Measurements from ENCODE around the gene WNK3. TPM values are rescaled to one million over a fixed set of nuclear protein-coding genes. Genes with fewer than 3 reads are reported as not detected.

Gene WNK3
- total RNA-seq, 1 donor from 2014 or later: 1.8 TPM

DNA sequence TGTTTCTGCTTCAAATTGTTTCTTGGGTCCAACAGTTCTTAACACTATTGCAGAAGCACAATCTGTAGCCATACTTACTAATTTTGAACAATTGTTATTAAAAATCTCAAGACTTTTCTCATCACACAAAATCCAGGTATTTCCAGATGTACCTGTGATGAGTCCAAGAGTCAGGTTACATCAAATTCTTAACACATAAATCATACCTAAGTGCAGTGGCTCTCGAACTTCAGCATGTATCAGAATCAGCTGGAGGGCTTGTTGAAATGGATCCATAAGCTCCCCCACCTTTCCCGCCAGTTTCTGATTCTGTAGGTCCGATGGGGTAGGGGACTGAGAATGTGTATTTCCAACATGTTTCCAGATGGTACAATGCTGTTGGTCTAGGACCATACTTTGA, 185.4 kb downstream of the WNK3 start:
- TF ChIP-seq, protein P1, sequence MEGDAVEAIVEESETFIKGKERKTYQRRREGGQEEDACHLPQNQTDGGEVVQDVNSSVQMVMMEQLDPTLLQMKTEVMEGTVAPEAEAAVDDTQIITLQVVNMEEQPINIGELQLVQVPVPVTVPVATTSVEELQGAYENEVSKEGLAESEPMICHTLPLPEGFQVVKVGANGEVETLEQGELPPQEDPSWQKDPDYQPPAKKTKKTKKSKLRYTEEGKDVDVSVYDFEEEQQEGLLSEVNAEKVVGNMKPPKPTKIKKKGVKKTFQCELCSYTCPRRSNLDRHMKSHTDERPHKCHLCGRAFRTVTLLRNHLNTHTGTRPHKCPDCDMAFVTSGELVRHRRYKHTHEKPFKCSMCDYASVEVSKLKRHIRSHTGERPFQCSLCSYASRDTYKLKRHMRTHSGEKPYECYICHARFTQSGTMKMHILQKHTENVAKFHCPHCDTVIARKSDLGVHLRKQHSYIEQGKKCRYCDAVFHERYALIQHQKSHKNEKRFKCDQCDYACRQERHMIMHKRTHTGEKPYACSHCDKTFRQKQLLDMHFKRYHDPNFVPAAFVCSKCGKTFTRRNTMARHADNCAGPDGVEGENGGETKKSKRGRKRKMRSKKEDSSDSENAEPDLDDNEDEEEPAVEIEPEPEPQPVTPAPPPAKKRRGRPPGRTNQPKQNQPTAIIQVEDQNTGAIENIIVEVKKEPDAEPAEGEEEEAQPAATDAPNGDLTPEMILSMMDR (IDR thresholded peaks at IDR 0.05): no peak
- Histone ChIP-seq H3K4me3 (no peak overlapping the region), H3K36me3 (no peaks in the 10 kb centered on the region), H3K27me3 (no peaks in the 10 kb centered on the region), H3K4me1 (no peaks in the 10 kb centered on the region), H3K27ac (no peak overlapping the region), H3K9me3 (no peaks in the 10 kb centered on the region)
- ATAC-seq (no peak), DNase-seq (no peak)
- intact Hi-C loops (cut with DNase I): no loop called here

DNA sequence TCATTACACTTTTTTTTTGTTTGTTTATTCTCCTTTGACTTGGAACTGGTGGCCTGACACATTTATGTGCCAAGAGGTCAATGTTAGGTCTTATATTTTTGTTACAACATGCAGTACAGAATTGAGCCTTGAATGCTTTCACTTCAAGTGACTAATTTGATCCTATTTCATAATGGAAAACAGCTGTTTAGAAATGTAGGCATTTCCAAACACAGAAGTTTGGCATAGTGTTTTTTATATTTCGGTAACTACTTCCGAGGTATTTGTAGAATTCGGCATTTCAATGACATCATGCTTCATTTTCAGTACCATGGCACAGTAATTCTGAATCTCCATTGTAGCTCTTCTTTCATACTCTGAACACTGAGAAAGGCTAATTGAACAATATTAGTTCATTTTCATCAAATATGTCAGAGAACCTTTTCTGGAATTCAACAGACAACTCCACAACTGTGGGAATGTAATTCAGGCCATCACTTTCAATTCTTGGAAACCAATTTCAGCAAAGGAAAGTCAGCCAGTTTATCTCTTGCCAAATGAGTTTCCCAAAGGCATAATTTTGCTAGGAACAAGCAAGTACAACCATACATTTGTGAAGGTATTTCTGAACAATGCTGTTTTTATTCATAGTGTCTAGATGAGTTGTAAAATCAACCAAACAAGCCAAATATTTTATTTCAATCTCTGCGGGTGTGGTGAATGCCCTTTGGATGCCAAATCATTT, 186.2 kb downstream of the WNK3 start:
- no peaks in the 10 kb centered on the region for H3K36me3 ChIP-seq
- intact Hi-C loops (cut with DNase I): no loop called here
- ATAC-seq (no peak), DNase-seq (no peak)
- no peaks in the 10 kb centered on the region for H3K4me1 ChIP-seq
- TF ChIP-seq, protein P1 (IDR thresholded peaks at IDR 0.05): no peak
- H3K27ac ChIP-seq: no peak overlapping the region
- no peaks in the 10 kb centered on the region for H3K27me3 ChIP-seq
- H3K9me3 ChIP-seq: no peaks in the 10 kb centered on the region
- H3K4me3 ChIP-seq: no peak overlapping the region

DNA sequence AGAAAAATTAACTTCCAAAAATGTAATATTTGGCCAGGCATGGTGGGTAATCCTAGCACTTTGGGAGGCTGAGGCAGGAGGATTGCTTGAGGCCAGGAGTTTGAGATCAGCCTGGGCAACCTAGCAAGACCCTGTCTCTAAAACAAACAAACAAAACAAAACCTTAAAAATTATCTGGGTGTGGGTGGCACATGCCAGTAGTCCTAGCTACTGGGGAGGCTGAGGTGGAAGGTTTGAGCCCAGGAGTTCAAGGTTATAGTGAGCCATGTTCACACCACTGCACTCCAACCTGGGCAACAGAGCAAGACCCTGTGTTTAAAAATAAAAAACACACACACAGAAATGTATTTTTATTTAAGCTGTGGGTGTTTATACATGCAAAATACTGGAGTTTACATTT, 186.8 kb downstream of the WNK3 start:
- intact Hi-C loops (cut with DNase I): no loop called here
- Histone ChIP-seq H3K36me3 (no peaks in the 10 kb centered on the region), H3K27me3 (no peaks in the 10 kb centered on the region), H3K9me3 (no peaks in the 10 kb centered on the region), H3K27ac (no peak overlapping the region), H3K4me3 (no peak overlapping the region), H3K4me1 (no peaks in the 10 kb centered on the region)
- TF ChIP-seq, protein P1 (IDR thresholded peaks at IDR 0.05): no peak
- DNase-seq: no peak
- ATAC-seq: no peak

DNA sequence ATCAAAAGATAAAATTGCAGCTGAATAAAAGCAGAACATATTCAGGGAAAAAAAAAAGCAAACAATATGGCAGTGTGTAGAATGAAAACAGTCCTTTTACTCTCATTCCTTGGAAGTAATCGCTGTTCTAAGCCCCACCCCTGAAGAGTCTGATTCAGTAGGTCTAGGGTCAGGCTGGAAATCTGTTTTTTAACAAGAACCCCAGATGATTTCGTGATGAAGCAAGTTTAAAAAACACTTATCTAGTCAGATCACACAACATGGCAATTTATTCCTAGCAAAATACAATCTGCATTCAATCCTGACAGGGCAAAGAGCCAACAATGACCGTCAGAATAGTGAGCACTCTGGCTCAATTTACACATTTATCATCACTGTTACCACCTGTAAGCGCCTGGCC, 190.9 kb downstream of the WNK3 start:
- Histone ChIP-seq H3K9me3 (no peaks in the 10 kb centered on the region), H3K27me3 (no peaks in the 10 kb centered on the region), H3K36me3 (no peaks in the 10 kb centered on the region), H3K27ac (no peak overlapping the region), H3K4me3 (no peak overlapping the region), H3K4me1 (no peaks in the 10 kb centered on the region)
- no peak for DNase-seq
- ATAC-seq: no peak
- intact Hi-C loops (cut with DNase I): no loop called here
- TF ChIP-seq, protein P1 (IDR thresholded peaks at IDR 0.05): no peak

DNA sequence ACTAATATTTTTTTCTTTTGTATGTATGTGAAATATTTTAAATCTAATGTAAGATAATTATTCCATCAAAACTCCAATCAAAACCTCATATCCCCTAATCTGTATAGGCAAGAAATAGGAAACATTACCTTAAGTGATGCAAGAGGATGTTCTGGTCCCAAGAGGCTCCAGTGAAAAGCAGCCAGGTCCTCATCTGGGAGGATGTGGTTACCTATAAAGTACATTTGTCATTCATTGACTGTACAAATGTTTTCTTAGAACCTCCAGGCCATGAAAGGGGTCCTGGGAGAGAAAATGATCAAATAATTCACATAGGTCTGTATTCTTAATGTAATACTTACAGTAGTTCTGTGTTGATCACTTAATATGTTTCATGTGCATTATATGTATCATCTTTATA, 200.3 kb downstream of the WNK3 start:
- no peaks in the 10 kb centered on the region for H3K27me3 ChIP-seq
- H3K4me3 ChIP-seq: no peak overlapping the region
- intact Hi-C loops (cut with DNase I): no loop called here
- no peak for DNase-seq
- ATAC-seq: no peak
- H3K36me3 ChIP-seq: no peaks in the 10 kb centered on the region
- TF ChIP-seq, protein P1 (IDR thresholded peaks at IDR 0.05): no peak
- H3K27ac ChIP-seq: no peak overlapping the region
- H3K4me1 ChIP-seq: no peaks in the 10 kb centered on the region
- H3K9me3 ChIP-seq: no peaks in the 10 kb centered on the region

Other genes with a start within 250 kb of the WNK3 start
- 10.4 TPM for gene FAM120C, start 174.8 kb downstream of the WNK3 start, total RNA-seq
- gene TSR2, start 82.4 kb upstream of the WNK3 start, total RNA-seq: 38.4 TPM
- gene FGD1, start 138.2 kb upstream of the WNK3 start, total RNA-seq: 3.7 TPM
- 29.0 TPM for gene GNL3L, start 172.2 kb upstream of the WNK3 start, total RNA-seq